Testis (tissue), 2 donors: Measurements from ENCODE around the gene SH3BP4.

Source experiments
- POLR2A ChIP-seq: fragments of 450-650 bp; IDR thresholded peaks from one replicate; pipeline ENCODE4 v1.6.1; 2017; ENCODE audit warnings: antibody characterized with exemption, mild to moderate bottlenecking, moderate library complexity
- TF ChIP-seq, protein P1 (sequence below), 3 experiments: fragments of 450-650 bp in 2 of 3; fragments of 200-600 bp in 1 of 3; sonication (generic) in 1 of 3; IDR thresholded peaks; one replicate each; pipeline ENCODE4 v1.5.1; 2016 to 2019; ENCODE audit warnings: antibody characterized with exemption in 3 of 3, mild to moderate bottlenecking in 2 of 3, moderate library complexity in 1 of 3

DNA sequence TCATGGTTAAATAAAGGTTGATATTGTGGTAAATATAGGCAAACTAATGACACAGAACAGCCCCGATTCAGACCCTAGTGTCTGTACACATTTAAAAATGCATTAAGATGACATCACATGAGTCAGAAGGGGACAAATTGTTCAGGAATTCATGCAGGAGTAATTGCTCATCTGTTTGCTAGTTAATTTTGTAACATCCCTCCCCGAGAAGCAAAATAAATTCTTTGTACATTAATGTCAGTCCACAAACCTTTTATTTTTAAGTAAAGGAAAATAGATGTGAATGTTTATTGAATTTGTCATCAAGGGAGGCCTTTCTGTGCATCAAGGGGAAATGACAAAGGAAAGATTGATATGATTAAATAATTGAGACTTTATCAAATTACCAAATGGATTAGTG lies 69.9 kb downstream of the SH3BP4 start:
- TF ChIP-seq, protein P1, sequence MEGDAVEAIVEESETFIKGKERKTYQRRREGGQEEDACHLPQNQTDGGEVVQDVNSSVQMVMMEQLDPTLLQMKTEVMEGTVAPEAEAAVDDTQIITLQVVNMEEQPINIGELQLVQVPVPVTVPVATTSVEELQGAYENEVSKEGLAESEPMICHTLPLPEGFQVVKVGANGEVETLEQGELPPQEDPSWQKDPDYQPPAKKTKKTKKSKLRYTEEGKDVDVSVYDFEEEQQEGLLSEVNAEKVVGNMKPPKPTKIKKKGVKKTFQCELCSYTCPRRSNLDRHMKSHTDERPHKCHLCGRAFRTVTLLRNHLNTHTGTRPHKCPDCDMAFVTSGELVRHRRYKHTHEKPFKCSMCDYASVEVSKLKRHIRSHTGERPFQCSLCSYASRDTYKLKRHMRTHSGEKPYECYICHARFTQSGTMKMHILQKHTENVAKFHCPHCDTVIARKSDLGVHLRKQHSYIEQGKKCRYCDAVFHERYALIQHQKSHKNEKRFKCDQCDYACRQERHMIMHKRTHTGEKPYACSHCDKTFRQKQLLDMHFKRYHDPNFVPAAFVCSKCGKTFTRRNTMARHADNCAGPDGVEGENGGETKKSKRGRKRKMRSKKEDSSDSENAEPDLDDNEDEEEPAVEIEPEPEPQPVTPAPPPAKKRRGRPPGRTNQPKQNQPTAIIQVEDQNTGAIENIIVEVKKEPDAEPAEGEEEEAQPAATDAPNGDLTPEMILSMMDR (IDR thresholded peaks at IDR 0.05): no peak
- no peak for TF ChIP-seq POLR2A
